Panc1 (cell line): Measurements from ENCODE around the gene CELA3A.

Experiments
- POLR2AphosphoS5 ChIP-seq: IDR thresholded peaks from 2 replicates; pipeline ENCODE4 v1.6.1; 2012; ENCODE audit warnings: mild to moderate bottlenecking, low read depth, low read length, moderate library complexity
- SIN3A ChIP-seq: IDR thresholded peaks from 2 replicates; pipeline ENCODE4 v1.6.1; 2012; ENCODE audit warnings: low read depth, mild to moderate bottlenecking, low read length, moderate library complexity, borderline replicate concordance; ENCODE audit not compliant: insufficient read depth
- TF ChIP-seq, protein P1 (sequence below): fragments of 450-650 bp; IDR thresholded peaks from 2 replicates; pipeline ENCODE4 v1.5.1; 2017; ENCODE audit warnings: mild to moderate bottlenecking

DNA sequence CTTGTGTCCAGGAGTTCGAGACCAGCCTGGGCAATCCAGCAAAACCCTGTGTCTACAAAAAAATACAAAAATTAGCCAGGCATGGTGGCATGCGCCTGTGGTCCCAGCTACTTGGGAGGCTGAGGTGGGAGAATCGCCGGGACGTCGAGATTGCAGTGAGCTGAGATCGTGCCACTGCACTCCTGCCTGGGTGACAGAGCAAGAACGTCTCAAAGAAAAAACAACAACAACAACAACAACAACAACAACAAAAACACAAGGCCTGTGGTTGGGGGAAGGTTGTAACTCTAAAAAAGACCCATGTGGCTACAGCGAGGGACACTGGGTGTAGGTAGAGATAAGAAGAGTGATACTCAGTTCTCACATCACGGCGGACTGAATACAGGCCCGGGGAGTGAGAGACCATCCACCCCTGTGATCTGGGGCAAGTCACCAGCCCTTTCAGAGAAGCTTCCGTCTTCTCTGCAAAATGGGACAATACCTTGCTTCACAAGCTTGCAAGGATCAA is 50.2 kb downstream of the CELA3A start:
- TF ChIP-seq, protein P1, sequence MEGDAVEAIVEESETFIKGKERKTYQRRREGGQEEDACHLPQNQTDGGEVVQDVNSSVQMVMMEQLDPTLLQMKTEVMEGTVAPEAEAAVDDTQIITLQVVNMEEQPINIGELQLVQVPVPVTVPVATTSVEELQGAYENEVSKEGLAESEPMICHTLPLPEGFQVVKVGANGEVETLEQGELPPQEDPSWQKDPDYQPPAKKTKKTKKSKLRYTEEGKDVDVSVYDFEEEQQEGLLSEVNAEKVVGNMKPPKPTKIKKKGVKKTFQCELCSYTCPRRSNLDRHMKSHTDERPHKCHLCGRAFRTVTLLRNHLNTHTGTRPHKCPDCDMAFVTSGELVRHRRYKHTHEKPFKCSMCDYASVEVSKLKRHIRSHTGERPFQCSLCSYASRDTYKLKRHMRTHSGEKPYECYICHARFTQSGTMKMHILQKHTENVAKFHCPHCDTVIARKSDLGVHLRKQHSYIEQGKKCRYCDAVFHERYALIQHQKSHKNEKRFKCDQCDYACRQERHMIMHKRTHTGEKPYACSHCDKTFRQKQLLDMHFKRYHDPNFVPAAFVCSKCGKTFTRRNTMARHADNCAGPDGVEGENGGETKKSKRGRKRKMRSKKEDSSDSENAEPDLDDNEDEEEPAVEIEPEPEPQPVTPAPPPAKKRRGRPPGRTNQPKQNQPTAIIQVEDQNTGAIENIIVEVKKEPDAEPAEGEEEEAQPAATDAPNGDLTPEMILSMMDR: no peak
- TF ChIP-seq POLR2AphosphoS5 (no peak), SIN3A (no peak)
